Upper lobe of left lung (tissue), 4 donors: ENCODE measurements around the gene LMOD1.

Experiments
- CTCF ChIP-seq, 6 experiments: fragments of 450-650 bp in 4 of 6; fragments of 200-600 bp in 2 of 6; sonication (generic) in 2 of 6; IDR thresholded peaks; one replicate each; pipeline ENCODE4 v1.5.1; 2016 to 2019; ENCODE audit warnings: antibody characterized with exemption in 6 of 6
- POLR2A ChIP-seq, 4 donors: fragments of 450-650 bp; IDR thresholded peaks; one replicate each; pipeline ENCODE4 v1.5.1; 2016 to 2017; ENCODE audit warnings: antibody characterized with exemption in 4 of 4, mild to moderate bottlenecking in 2 of 4
- POLR2AphosphoS5 ChIP-seq, 2 donors: sonication (generic); formaldehyde crosslinking; IDR thresholded peaks; one replicate each; pipeline ENCODE4 v1.5.1; 2017; ENCODE audit warnings: antibody characterized with exemption in 2 of 2

- TF ChIP-seq CTCF (IDR thresholded peaks at IDR 0.05) (no peak), POLR2AphosphoS5 (IDR thresholded peaks at IDR 0.05) (no peak), POLR2A (IDR thresholded peaks at IDR 0.05) (no peak)
Observed at GRCh38 chr1:201886103-201886885, 60.1 kb downstream of the LMOD1 start.
